Liver (tissue), 3 donors: ENCODE results near the gene NTNG1.

Source experiments
- EGR1 ChIP-seq, 2 donors: IDR thresholded peaks; 2 replicates each; pipeline ENCODE4 v1.6.1; 2016 to 2018; ENCODE audit warnings: antibody characterized with exemption in 2 of 2, low read depth in 2 of 2
- JUND ChIP-seq, 2 donors: IDR thresholded peaks; 2 replicates each; pipeline ENCODE4 v1.6.1; 2016; ENCODE audit warnings: antibody characterized with exemption in 2 of 2
- RAD21 ChIP-seq, 2 donors: IDR thresholded peaks; 2 replicates each; pipeline ENCODE4 v1.6.1; 2016; ENCODE audit warnings: antibody characterized with exemption in 2 of 2, mild to moderate bottlenecking in 2 of 2
- TAF1 ChIP-seq: conservative IDR thresholded peaks from 2 replicates; pipeline ENCODE4 v1.6.1; 2016; ENCODE audit warnings: antibody characterized with exemption, mild to moderate bottlenecking
- TF ChIP-seq, protein P1 (sequence below): fragments of 150-350 bp; IDR thresholded peaks from 2 replicates; pipeline ENCODE4 v1.5.1; 2017; ENCODE audit warnings: improper control_type of control experiment, low read depth, low read length; ENCODE audit not compliant: missing input control
- TF ChIP-seq, protein P2 (sequence below): IDR thresholded peaks from 2 replicates; pipeline ENCODE4 v1.6.1; 2016; ENCODE audit warnings: antibody characterized with exemption, mild to moderate bottlenecking
- TF ChIP-seq, protein P3 (sequence below): IDR thresholded peaks from 2 replicates; pipeline ENCODE4 v1.6.1; 2016; ENCODE audit warnings: antibody characterized with exemption
- donor health status: healthy.
- donor health status: healthy.

DNA sequence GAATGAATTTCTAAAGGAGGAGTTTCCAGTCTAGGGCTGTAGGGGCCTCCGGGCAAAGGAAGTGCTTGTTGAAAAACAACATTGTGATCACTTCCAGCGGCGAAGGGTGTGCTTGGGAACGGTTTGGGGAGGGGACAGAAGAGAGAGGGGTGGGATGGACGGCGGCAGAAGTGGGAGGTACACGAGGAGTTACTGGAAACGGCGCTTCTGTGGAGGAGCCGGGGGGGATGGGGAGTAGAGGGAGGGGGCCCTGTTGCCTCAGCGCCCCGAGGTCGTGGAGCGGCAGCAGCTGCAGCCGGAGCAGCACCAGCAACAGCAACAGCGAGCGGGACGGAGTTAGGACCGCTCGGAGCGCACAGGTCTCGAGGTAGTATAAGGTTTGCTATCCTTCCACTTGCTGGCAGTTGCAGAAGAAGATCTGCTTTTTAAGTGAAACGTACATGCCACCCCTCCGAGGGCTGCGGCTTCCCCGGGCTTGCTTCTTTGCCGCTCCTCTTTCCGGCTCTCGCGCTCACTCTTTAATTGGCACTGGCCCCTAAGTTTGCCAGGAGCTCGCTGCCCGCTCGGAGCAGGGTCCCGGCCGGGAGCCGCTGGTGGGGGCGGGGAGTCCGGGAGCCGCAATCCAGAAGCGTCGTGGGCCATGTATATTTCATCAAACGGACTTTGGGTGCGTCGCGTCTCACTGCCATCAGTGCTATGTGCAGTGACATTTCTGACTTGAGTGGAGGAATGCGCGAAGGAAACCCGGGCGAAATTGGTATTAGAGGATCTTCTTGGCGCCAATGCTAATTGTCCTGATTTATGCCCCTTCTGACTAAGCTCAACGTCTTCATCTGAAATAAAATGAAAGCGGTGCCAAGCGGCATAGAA lies 771 bp upstream of the NTNG1 start:
- TF ChIP-seq, protein P1, sequence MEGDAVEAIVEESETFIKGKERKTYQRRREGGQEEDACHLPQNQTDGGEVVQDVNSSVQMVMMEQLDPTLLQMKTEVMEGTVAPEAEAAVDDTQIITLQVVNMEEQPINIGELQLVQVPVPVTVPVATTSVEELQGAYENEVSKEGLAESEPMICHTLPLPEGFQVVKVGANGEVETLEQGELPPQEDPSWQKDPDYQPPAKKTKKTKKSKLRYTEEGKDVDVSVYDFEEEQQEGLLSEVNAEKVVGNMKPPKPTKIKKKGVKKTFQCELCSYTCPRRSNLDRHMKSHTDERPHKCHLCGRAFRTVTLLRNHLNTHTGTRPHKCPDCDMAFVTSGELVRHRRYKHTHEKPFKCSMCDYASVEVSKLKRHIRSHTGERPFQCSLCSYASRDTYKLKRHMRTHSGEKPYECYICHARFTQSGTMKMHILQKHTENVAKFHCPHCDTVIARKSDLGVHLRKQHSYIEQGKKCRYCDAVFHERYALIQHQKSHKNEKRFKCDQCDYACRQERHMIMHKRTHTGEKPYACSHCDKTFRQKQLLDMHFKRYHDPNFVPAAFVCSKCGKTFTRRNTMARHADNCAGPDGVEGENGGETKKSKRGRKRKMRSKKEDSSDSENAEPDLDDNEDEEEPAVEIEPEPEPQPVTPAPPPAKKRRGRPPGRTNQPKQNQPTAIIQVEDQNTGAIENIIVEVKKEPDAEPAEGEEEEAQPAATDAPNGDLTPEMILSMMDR, result no peak
- TF ChIP-seq TAF1, result no peak
- TF ChIP-seq RAD21 (IDR thresholded peaks at IDR 0.05), result no peak
- TF ChIP-seq, protein P2, sequence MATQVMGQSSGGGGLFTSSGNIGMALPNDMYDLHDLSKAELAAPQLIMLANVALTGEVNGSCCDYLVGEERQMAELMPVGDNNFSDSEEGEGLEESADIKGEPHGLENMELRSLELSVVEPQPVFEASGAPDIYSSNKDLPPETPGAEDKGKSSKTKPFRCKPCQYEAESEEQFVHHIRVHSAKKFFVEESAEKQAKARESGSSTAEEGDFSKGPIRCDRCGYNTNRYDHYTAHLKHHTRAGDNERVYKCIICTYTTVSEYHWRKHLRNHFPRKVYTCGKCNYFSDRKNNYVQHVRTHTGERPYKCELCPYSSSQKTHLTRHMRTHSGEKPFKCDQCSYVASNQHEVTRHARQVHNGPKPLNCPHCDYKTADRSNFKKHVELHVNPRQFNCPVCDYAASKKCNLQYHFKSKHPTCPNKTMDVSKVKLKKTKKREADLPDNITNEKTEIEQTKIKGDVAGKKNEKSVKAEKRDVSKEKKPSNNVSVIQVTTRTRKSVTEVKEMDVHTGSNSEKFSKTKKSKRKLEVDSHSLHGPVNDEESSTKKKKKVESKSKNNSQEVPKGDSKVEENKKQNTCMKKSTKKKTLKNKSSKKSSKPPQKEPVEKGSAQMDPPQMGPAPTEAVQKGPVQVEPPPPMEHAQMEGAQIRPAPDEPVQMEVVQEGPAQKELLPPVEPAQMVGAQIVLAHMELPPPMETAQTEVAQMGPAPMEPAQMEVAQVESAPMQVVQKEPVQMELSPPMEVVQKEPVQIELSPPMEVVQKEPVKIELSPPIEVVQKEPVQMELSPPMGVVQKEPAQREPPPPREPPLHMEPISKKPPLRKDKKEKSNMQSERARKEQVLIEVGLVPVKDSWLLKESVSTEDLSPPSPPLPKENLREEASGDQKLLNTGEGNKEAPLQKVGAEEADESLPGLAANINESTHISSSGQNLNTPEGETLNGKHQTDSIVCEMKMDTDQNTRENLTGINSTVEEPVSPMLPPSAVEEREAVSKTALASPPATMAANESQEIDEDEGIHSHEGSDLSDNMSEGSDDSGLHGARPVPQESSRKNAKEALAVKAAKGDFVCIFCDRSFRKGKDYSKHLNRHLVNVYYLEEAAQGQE, result no peak
- TF ChIP-seq EGR1 (IDR thresholded peaks at IDR 0.05; ENCODE audit: low read depth in 2 of 2), result no peak
- TF ChIP-seq, protein P3, sequence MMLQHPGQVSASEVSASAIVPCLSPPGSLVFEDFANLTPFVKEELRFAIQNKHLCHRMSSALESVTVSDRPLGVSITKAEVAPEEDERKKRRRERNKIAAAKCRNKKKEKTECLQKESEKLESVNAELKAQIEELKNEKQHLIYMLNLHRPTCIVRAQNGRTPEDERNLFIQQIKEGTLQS, result no peak
- no peak for TF ChIP-seq JUND (IDR thresholded peaks at IDR 0.05)
